LNCaP clone FGC (cell line): Measurements from ENCODE around the gene ADAMTS2.
"Not testable (repeated sequence)": the region's sequence is repeated elsewhere in the genome, so short reads cannot be mapped to it uniquely, and the experiment has no call there.

Experiments
- DNase-seq: peaks from one replicate; pipeline ENCODE4 v3.0.0-alpha.2; 2011; ENCODE audit warnings: low read depth
- H3K4me3 ChIP-seq: 2 replicates; pipeline ENCODE4 v1.5.1; 2011; ENCODE audit warnings: mild to moderate bottlenecking, low read depth, low read length, control low read depth
- TF ChIP-seq, protein P1 (sequence below): IDR thresholded peaks from 2 replicates; pipeline ENCODE4 v1.5.1; 2012; ENCODE audit warnings: mild to moderate bottlenecking; ENCODE audit not compliant: control insufficient read depth, insufficient read depth; ENCODE audit errors: extremely low read depth

ADAMTS2 gene

DNA sequence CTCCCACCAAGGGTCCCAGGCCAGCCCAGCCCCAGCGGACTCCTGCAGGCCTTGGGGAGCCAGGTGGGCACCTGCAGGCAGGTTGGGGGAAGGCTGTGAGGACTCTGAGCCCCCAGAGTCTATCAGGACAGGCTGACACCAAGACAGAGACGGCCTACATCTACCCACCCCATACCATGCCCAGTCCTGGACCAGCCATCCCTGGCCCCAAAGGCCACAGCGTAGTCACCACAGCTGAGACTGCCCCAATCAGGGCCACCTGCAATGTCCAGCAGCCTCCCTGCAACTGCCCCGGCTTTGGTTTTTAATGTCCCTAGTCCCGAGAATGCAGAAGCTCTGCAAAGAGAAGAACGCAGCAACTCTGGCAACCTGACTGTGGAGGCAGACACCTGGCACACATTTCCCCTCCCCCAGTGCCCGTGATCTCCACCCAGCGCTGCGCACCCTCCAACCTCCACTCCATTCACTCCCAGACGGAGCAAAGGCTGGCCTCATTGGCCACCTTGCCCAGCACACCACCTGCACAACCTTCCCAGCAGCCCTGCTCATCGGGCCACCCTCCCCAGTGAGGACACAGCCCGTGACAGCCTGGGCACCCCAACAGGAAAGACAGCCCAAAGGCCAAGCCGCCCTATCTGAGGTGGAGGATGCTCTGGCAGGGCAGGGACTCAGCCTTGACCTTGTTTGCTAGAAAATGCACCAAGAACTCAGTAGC is 14.9 kb downstream of the ADAMTS2 start:
- TF ChIP-seq, protein P1, sequence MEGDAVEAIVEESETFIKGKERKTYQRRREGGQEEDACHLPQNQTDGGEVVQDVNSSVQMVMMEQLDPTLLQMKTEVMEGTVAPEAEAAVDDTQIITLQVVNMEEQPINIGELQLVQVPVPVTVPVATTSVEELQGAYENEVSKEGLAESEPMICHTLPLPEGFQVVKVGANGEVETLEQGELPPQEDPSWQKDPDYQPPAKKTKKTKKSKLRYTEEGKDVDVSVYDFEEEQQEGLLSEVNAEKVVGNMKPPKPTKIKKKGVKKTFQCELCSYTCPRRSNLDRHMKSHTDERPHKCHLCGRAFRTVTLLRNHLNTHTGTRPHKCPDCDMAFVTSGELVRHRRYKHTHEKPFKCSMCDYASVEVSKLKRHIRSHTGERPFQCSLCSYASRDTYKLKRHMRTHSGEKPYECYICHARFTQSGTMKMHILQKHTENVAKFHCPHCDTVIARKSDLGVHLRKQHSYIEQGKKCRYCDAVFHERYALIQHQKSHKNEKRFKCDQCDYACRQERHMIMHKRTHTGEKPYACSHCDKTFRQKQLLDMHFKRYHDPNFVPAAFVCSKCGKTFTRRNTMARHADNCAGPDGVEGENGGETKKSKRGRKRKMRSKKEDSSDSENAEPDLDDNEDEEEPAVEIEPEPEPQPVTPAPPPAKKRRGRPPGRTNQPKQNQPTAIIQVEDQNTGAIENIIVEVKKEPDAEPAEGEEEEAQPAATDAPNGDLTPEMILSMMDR, result no peak
- DNase-seq, result no peak

DNA sequence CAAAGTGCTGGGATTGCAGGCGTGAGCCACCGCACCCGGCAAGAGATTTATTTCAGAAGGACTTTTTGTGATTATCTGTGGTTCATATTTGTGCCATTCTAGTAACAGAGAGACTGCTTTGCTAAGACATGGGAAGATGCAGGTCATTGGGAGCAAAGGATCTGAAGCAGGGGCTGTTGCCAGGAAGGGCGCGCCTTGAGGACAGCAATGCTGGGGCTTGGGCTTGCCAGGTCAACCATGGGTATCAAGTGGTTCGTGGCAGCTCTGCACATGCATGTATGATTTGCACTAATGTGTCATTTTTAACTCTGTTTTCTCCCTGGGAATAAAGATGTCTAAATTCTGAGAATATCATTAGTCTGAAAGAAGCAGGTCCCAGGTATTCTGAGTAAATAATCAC is 17.0 kb downstream of the ADAMTS2 start:
- no peak for DNase-seq
- TF ChIP-seq, protein P1, result no peak

More for the DNA sequence above, 14.9 kb downstream of the ADAMTS2 start:
- no peak overlapping the region for H3K4me3 ChIP-seq

DNA sequence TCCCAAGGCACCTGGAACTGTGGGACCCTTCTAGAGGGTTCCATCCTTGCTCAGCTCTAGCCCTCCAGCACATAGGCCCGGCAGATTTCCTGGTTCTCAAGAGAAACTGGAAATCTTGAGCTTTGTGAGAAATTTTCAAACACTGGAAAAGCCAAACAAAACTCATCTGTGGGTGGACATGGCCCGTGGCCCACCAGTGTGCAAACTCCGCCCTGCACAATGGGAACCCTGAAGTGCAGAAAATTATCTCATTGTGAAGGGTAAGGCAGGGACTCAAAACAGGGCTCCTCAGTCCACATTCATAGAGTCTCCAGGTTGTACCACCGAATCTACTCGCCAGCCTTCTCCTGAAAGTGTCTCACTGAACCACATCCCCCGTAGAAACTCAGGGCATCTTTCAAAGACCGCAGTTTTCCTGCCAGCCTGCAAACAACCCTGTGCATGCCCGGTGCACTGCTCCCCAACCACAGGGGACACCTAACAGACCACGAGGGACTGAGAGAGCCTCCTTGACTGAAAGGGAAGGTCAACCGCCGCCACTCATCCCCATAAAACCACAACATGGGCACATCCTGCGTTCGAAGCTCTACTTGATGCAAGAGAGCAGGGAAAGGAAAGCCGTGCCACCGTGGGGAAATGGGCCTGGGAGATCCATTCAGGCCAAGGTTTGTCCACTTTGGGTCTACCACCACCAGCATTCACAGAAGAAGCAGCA is 18.1 kb downstream of the ADAMTS2 start:
- H3K4me3 ChIP-seq, result no peak overlapping the region

More for the DNA sequence above, 17.0 kb downstream of the ADAMTS2 start:
- no peak overlapping the region for H3K4me3 ChIP-seq

DNA sequence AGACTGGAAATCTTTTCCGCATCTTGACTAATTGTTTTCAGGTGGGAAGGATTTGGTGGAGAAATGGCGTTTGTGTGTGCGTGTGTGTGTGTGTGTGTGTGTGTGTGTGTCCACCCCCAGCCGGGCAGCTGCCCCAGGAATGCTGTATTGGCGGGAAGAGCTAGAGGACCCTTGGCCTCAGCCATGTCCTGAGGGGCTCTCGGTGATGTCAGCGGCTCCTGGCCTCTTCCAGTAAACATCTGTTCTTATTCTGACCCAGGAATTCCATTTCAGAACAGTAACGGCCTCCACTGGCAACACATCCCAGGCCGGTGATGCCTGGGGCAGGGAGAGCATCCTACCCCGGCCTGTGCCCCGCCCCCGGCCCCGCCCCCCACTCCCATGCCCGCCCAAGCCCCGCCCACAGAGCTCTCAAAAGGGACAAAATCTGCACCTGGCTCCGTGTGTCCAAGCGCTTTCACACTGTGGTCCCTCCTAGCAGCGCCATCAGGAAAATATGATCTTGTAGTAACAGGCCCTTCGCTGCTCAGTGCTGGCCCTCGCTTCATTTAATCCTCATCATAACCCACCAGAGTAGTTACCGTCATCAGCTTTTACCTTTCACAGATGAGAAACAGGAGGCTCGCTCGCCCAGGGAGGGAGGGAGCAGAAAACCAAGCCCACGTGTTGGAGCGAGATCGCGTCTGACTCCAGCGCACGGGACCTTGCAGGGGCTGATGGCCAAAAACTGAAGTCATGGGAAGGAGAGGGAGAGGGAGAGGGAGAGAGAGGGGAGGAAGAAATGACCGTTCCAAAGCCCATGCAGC is 18.9 kb downstream of the ADAMTS2 start:
- DNase-seq, result no peak
- TF ChIP-seq, protein P1, result no peak
- H3K4me3 ChIP-seq, result no peak overlapping the region

More for the DNA sequence above, 18.1 kb downstream of the ADAMTS2 start:
- TF ChIP-seq, protein P1, result no peak
- DNase-seq, result no peak

DNA sequence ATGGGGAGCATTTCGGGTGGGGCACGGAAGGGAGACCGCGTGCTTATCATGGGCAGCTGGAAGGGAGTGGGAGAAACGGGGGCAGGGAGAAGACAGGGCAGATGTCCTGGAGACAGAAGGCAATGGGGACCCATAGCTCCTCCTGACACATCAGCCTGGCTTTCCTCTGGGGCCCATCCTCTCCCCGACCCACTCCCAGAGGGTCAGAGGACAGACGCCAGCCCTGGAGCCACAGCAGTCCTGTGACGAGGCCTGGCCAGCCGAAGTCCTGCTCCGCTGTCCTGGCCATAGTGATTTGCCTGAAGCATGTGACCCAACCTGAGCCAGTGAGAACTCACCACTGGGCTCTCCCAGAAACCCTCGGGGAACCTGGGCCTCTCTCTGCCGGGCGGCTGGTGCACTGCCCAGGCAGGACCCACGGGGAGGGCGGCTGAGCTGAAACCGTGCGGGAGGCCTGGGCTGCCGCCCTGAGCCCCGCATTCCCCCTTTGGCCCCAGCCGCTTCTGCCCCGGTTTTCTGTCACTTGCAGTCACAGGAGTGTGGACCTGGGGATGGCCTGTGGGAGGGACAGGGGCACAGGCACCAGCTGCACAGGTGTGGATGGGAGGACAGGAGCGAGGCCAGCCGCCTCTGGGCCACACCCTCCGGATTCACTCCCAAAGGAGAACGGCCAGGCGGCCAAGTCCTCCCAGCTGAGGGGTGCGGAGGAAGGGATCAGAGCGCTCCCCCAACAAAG is 19.8 kb downstream of the ADAMTS2 start:
- H3K4me3 ChIP-seq, result no peak overlapping the region
- DNase-seq, result no peak
- TF ChIP-seq, protein P1, result no peak

DNA sequence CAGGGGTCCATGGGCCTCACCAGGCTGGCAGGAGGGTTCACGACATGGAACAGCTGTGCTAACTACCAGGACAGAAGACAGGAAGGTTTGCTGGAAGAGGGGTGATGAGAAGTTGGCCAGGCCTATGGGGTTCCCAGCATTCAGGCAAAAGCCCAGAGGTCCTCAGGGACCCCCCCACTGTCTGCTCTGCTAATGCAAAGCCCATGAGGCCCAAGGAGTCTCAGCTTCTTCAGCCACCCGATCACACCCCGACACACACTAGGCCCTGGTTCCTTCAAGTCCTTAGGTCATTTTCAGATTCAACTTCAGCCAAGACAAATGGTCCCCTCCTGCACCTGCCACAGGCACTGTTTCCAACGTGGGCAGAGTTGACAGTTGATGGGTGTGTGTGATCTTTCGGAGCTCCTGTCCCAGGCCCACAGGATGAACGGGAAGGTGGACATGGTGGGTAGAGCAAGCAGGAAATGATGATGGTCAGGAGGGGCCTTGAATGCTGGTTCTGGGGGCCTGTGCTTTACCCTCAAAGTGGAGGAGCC is 20.4 kb downstream of the ADAMTS2 start:
- no peak for DNase-seq

DNA sequence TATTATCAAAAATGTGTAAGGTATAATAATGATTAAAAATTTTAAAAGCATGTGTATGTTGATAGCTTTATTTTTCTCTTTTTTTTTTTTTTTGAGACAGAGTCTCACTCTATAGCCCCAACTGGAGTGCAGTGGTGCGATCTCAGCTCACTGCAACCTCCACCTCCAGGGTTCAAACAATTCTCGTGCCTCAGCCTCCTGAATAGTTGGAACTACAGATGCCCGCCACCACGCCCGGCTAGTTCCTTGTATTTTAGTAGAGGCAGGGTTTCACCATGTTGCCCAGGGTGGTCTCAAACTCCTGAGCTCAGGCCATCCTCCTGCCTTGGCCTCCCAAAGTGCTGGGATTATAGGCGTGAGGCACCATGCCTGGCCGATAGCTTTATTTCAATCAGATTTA is 20.9 kb downstream of the ADAMTS2 start:
- not testable (repeated sequence) for H3K4me3 ChIP-seq, DNase-seq

More for the DNA sequence above, 20.4 kb downstream of the ADAMTS2 start:
- no peak overlapping the region for H3K4me3 ChIP-seq
- TF ChIP-seq, protein P1, result no peak
